UCSD-AML1 (cell line): Measurements from ENCODE around the gene PFKP.

Experiments
- DNase-seq: peaks from one replicate; lab custom pipeline; 2025; ENCODE audit not compliant: unreplicated experiment; lab: John Stamatoyannopoulos, UW

The PFKP gene

GRCh38 chr10:3113343-3113720 lies 46.0 kb downstream of the PFKP start:
- no peak for DNase-seq

GRCh38 chr10:3115685-3116084 lies 48.3 kb downstream of the PFKP start:
- no peak for DNase-seq

GRCh38 chr10:3116508-3117100 lies 49.3 kb downstream of the PFKP start:
- DNase-seq = no peak

- DNase-seq = no peak
Measured at GRCh38 chr10:3117486-3117885, 50.1 kb downstream of the PFKP start.

- no peak for DNase-seq
Measured at GRCh38 chr10:3118641-3119091, 51.3 kb downstream of the PFKP start.

- DNase-seq = no peak
Measured at GRCh38 chr10:3119796-3120459, 52.6 kb downstream of the PFKP start.

GRCh38 chr10:3122034-3122433 lies 54.7 kb downstream of the PFKP start:
- DNase-seq = no peak

GRCh38 chr10:3122486-3123205 lies 55.3 kb downstream of the PFKP start:
- DNase-seq = no peak

- no peak for DNase-seq
Measured at GRCh38 chr10:3123571-3124411, 56.4 kb downstream of the PFKP start.

GRCh38 chr10:3124412-3125175 lies 57.2 kb downstream of the PFKP start:
- no peak for DNase-seq

- DNase-seq = no peak
Measured at GRCh38 chr10:3125527-3126170, 58.3 kb downstream of the PFKP start.

GRCh38 chr10:3126249-3126648 lies 58.9 kb downstream of the PFKP start:
- no peak for DNase-seq

- DNase-seq = no peak
Measured at GRCh38 chr10:3126741-3127346, 59.5 kb downstream of the PFKP start.

GRCh38 chr10:3127921-3128320 lies 60.6 kb downstream of the PFKP start:
- no peak for DNase-seq

GRCh38 chr10:3128379-3129130 lies 61.2 kb downstream of the PFKP start:
- no peak for DNase-seq

- DNase-seq = no peak
Measured at GRCh38 chr10:3129581-3130340, 62.4 kb downstream of the PFKP start.

- no peak for DNase-seq
Measured at GRCh38 chr10:3131098-3131497, 63.8 kb downstream of the PFKP start.
